OCI-LY3 (cell line): ENCODE data around the gene SND1.

Source experiments
- CTCF ChIP-seq: fragments of 200-600, 300-600 bp; sonication (generic); IDR thresholded peaks from 2 replicates; pipeline ENCODE4 v1.5.1; 2014; ENCODE audit warnings: antibody characterized with exemption, low read length, low read depth
- EZH2phosphoT487 ChIP-seq: fragments of 200-600 bp; shearing (Covaris generic); IDR thresholded peaks from 2 replicates; pipeline ENCODE4 v1.6.1; 2018; ENCODE audit warnings: antibody characterized with exemption, mixed run types, low read depth

DNA sequence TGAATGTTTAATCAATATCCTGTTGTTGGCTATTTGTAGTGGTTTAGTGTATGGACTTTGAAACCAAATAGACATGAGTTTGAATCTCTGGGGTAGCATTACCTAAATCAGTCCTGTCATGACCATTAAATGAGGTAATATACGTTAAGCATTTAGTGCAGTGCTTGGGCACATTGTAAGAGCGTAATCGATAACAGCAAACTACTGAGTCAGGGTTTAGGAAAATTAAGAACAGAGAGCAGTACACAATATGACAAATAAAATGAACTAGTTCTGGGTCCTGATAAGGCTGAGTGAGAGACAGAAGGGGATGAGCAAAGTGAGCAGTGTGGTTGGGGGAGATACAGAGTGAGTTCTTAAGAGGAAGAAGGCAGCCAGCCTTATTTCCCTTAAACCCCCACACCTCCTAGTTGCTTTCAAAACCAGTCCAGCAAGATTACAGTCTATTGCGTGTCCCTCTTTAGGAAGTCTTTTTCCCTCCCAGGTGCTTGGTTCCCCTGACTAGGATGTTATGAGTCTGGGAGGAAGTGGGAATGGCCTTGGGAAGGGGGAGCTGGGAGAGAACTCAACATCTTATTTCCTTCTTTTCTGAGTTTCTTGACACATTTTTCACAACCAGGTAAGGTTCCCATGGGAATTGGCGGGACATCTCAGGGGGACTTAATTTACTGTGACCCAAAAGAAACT lies 171.0 kb downstream of the SND1 start:
- TF ChIP-seq EZH2phosphoT487: no peak
- TF ChIP-seq CTCF: no peak
